ENCODE data around the gene MED13L. TPM values are rescaled to one million over a fixed set of nuclear protein-coding genes. Genes with fewer than 3 reads are reported as not detected.

The MED13L gene
- polyA plus RNA-seq, 1 of the 3 experiments (the other 2 are of a cell fraction) = 17.1 TPM

GRCh38 chr12:116065606-116066005 lies 211.9 kb downstream of the MED13L start:
- peaks cover 96% of the 10 kb centered on the region for H4K20me1 ChIP-seq (ENCODE audit: insufficient read depth)
- 100% methylated on average over 1 of the region's 1 CpG for WGBS (ENCODE audit: low lambda C conversion rate)
- H3F3A ChIP-seq (replicated peaks; ENCODE audit: insufficient read depth) = peaks cover 22% of the 10 kb centered on the region
- CTCF ChIA-PET = interaction anchor here (0.8 to 1.0 kb wide), 4 partner anchors 9 to 624 kb away, joined by 3 read pairs; no protein-coding TSS in a partner anchor
- no peak overlapping the region for H2AFZ ChIP-seq (ENCODE audit: low read depth)
- no peak overlapping the region for H3K27ac ChIP-seq (ENCODE audit: low read depth in 2 of 2, low read length in 1 of 2)
- peaks cover 3 to 22% of the 10 kb centered on the region in 2 experiments; a peak in 3 of 4 replicates for H3K4me1 ChIP-seq (ENCODE audit: control insufficient read depth in 1 of 2, insufficient read depth in 2 of 2, low read depth in 1 of 2, low read length in 1 of 2)
- TF ChIP-seq CHD2 (IDR thresholded peaks at IDR 0.05; ENCODE audit: low read length, partially characterized antibody) (no peak), SIN3A (IDR thresholded peaks at IDR 0.05; ENCODE audit: borderline replicate concordance, low read depth, low read length) (no peak), YY1 (IDR thresholded peaks at IDR 0.05; ENCODE audit: low read depth) (no peak), GABPA (IDR thresholded peaks at IDR 0.05; ENCODE audit: low read depth) (no peak)
- H3K79me2 ChIP-seq (ENCODE audit: insufficient read depth) = peaks cover 97% of the 10 kb centered on the region
- no peak overlapping the region for H3K9ac ChIP-seq
- no peaks in the 10 kb centered on the region for H3K9me3 ChIP-seq
- H3K4me2 ChIP-seq = no peak overlapping the region
- H3K36me3 ChIP-seq (replicated peaks in 1 of 2; ENCODE audit: control insufficient read depth in 1 of 2, insufficient read depth in 2 of 2, low read length in 1 of 2) = peaks cover 0 to 3% of the 10 kb centered on the region in 2 experiments
- H3K27me3 ChIP-seq (ENCODE audit: insufficient read depth) = no peaks in the 10 kb centered on the region
- DNase-seq = no peak
- H3K9me2 ChIP-seq = no peaks in the 10 kb centered on the region
- POLR2A ChIA-PET = no interaction called here
- no peak overlapping the region for H3K4me3 ChIP-seq (ENCODE audit: low read depth in 2 of 2, low read length in 1 of 2)

- H3K36me3 ChIP-seq (replicated peaks in 1 of 2; ENCODE audit: control insufficient read depth in 1 of 2, insufficient read depth in 2 of 2, low read length in 1 of 2) = peaks cover 0 to 3% of the 10 kb centered on the region in 2 experiments
- H3K9ac ChIP-seq = no peak overlapping the region
- H4K20me1 ChIP-seq (ENCODE audit: insufficient read depth) = peaks cover 93% of the 10 kb centered on the region
- H3K27ac ChIP-seq (ENCODE audit: low read depth in 2 of 2, low read length in 1 of 2) = no peak overlapping the region
- no peak overlapping the region for H3K4me2 ChIP-seq
- ChIA-PET POLR2A (no interaction called here), CTCF (interaction anchor here (0.8 kb wide), 1 partner anchor 171 kb away, joined by 4 read pairs; no protein-coding TSS in a partner anchor)
- H3K27me3 ChIP-seq (ENCODE audit: insufficient read depth) = no peaks in the 10 kb centered on the region
- 96% methylated on average over 4 of the region's 4 CpGs for WGBS (ENCODE audit: low lambda C conversion rate)
- H3K4me1 ChIP-seq (ENCODE audit: control insufficient read depth in 1 of 2, insufficient read depth in 2 of 2, low read depth in 1 of 2, low read length in 1 of 2) = peaks cover 3 to 15% of the 10 kb centered on the region in 2 experiments; a peak in 3 of 4 replicates
- no peaks in the 10 kb centered on the region for H3K9me3 ChIP-seq
- DNase-seq = no peak
- no peak overlapping the region for H2AFZ ChIP-seq (ENCODE audit: low read depth)
- H3F3A ChIP-seq (replicated peaks; ENCODE audit: insufficient read depth) = peaks cover 30% of the 10 kb centered on the region
- no peaks in the 10 kb centered on the region for H3K9me2 ChIP-seq
- H3K4me3 ChIP-seq (ENCODE audit: low read depth in 2 of 2, low read length in 1 of 2) = no peak overlapping the region
- peaks cover 97% of the 10 kb centered on the region for H3K79me2 ChIP-seq (ENCODE audit: insufficient read depth)
- TF ChIP-seq FOXM1 (IDR thresholded peaks at IDR 0.05; ENCODE audit: low read depth) (no peak), SMC3 (IDR thresholded peaks at IDR 0.05; ENCODE audit: low read depth, low read length) (no peak), TAF1 (IDR thresholded peaks at IDR 0.05; ENCODE audit: borderline replicate concordance, low read depth, low read length) (no peak), GATA2 (CRISPR knock-in tag; IDR thresholded peaks at IDR 0.05) (no peak), ELF1 (IDR thresholded peaks at IDR 0.05) (no peak), MXI1 (IDR thresholded peaks at IDR 0.05; ENCODE audit: low read depth, low read length) (no peak), TCF12 (IDR thresholded peaks at IDR 0.05) (no peak), PBX3 (IDR thresholded peaks at IDR 0.05) (no peak)
Measured at GRCh38 chr12:116064493-116064892, 213.0 kb downstream of the MED13L start.

GRCh38 chr12:116062698-116063097 lies 214.8 kb downstream of the MED13L start:
- H3K4me2 ChIP-seq = no peak overlapping the region
- no peak for DNase-seq
- TF ChIP-seq ELF1 (IDR thresholded peaks at IDR 0.05) (no peak), TEAD4 (IDR thresholded peaks at IDR 0.05; ENCODE audit: borderline replicate concordance, insufficient read depth) (no peak), GABPA (IDR thresholded peaks at IDR 0.05; ENCODE audit: low read depth) (no peak)
- no peak overlapping the region for H3K27ac ChIP-seq (ENCODE audit: low read depth in 2 of 2, low read length in 1 of 2)
- H3K4me1 ChIP-seq (ENCODE audit: control insufficient read depth in 1 of 2, insufficient read depth in 2 of 2, low read depth in 1 of 2, low read length in 1 of 2) = peaks cover 3 to 4% of the 10 kb centered on the region in 2 experiments; a peak in 3 of 4 replicates
- H3K4me3 ChIP-seq (ENCODE audit: low read depth in 2 of 2, low read length in 1 of 2) = no peak overlapping the region
- H3K27me3 ChIP-seq (ENCODE audit: insufficient read depth) = no peaks in the 10 kb centered on the region
- WGBS (ENCODE audit: low lambda C conversion rate) = 84% methylated on average over 4 of the region's 4 CpGs
- H4K20me1 ChIP-seq (ENCODE audit: insufficient read depth) = peaks cover 93% of the 10 kb centered on the region
- H3K9ac ChIP-seq = no peak overlapping the region
- H2AFZ ChIP-seq (ENCODE audit: low read depth) = no peak overlapping the region
- ChIA-PET CTCF (interaction anchor here (1.0 kb wide), 1 partner anchor 68 kb away, joined by 4 read pairs; no protein-coding TSS in a partner anchor), POLR2A (no interaction called here)
- H3F3A ChIP-seq (replicated peaks; ENCODE audit: insufficient read depth) = peaks cover 27% of the 10 kb centered on the region
- no peaks in the 10 kb centered on the region for H3K9me3 ChIP-seq
- H3K9me2 ChIP-seq = no peaks in the 10 kb centered on the region
- H3K36me3 ChIP-seq (replicated peaks in 1 of 2; ENCODE audit: control insufficient read depth in 1 of 2, insufficient read depth in 2 of 2, low read length in 1 of 2) = peaks cover 0 to 3% of the 10 kb centered on the region in 2 experiments
- peaks cover 97% of the 10 kb centered on the region for H3K79me2 ChIP-seq (ENCODE audit: insufficient read depth)

Data from SK-N-SH (cell line).